GM12864 (cell line): ENCODE data around the gene ASCL2.
A peak's percentile ranks its signal among the peaks of the same experiment; 100 is the strongest.

Experiments used
- DNase-seq: peaks from one replicate; pipeline ENCODE4 v3.0.0-alpha.2; 2011; ENCODE audit warnings: low read depth
- H3K4me3 ChIP-seq: 2 replicates; pipeline ENCODE4 v1.5.1; 2011; ENCODE audit warnings: mild to moderate bottlenecking, low read depth, low read length, control low read depth
- TF ChIP-seq, protein P1 (sequence below): IDR thresholded peaks from 2 replicates; pipeline ENCODE4 v1.5.1; 2011; ENCODE audit warnings: low read depth, mild to moderate bottlenecking, moderate library complexity, low read length, control low read depth, inconsistent platforms; ENCODE audit errors: missing control alignments

The ASCL2 gene

GRCh38 chr11:2303627-2304505 is 33.5 kb upstream of the ASCL2 start:
- TF ChIP-seq, protein P1, sequence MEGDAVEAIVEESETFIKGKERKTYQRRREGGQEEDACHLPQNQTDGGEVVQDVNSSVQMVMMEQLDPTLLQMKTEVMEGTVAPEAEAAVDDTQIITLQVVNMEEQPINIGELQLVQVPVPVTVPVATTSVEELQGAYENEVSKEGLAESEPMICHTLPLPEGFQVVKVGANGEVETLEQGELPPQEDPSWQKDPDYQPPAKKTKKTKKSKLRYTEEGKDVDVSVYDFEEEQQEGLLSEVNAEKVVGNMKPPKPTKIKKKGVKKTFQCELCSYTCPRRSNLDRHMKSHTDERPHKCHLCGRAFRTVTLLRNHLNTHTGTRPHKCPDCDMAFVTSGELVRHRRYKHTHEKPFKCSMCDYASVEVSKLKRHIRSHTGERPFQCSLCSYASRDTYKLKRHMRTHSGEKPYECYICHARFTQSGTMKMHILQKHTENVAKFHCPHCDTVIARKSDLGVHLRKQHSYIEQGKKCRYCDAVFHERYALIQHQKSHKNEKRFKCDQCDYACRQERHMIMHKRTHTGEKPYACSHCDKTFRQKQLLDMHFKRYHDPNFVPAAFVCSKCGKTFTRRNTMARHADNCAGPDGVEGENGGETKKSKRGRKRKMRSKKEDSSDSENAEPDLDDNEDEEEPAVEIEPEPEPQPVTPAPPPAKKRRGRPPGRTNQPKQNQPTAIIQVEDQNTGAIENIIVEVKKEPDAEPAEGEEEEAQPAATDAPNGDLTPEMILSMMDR = no peak
- no peak overlapping the region for H3K4me3 ChIP-seq
- DNase-seq = no peak

- no peak overlapping the region for H3K4me3 ChIP-seq
- DNase-seq = no peak
- TF ChIP-seq, protein P1 = no peak
These were observed 32.7 kb upstream of the ASCL2 start for GRCh38 chr11:2302896-2303626.

- DNase-seq = no peak
- TF ChIP-seq, protein P1 = no peak
- no peak overlapping the region for H3K4me3 ChIP-seq
These were observed 32.0 kb upstream of the ASCL2 start for GRCh38 chr11:2302306-2302895.

DNA sequence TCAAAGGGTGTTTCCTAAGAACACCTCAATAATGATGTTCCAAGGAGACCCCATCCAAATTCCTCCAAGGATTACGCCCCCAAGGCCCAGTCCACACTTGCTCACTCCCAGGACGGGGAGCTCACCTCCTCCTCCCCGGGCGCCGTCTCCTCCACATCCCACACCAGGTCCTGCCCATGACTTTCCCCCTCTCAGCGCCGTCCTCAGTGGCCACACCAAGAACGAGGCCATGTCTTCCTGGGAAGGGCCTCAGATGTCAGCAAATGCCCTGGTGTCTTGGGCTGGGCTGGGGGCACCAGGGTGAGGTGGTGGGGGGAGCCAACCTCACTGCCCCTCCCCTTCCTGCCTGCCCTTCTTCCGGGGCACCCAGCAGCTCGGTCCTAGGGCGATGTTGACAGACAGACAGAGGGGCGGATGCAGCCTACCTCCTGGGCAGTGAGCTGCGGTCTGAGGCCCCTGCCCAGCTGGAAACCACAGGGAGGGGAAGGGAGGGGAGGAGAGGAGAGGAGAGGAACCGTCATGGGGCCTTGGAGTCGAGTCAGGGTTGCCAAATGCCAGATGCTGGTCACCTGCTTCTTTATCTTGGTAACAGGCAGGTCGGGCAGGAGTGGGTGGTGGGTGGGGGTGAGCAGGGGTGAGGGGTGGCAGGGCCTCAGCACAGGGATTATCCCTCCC is 31.4 kb upstream of the ASCL2 start, which contains the start of the genes C11orf21 and TSPAN32:
C11orf21 (minus strand) TSS at position 288 of the 675 bp plus-strand sequence; CDS start at position 178, 110 bp downstream.
TSPAN32 (plus strand) TSS at position 383 of the 675 bp plus-strand sequence; CDS start at position 520, 137 bp downstream.
- DNase-seq = no peak
- TF ChIP-seq, protein P1 = no peak
- peak within 1 kb of the TSS; percentile 7; the same call in 1 of the 2 replicates for H3K4me3 ChIP-seq

GRCh38 chr11:2300936-2301630 is 30.7 kb upstream of the ASCL2 start:
- no peak overlapping the region; the same call in 1 of the 2 replicates for H3K4me3 ChIP-seq
- no peak for DNase-seq
- TF ChIP-seq, protein P1 = no peak
